Inferior parietal cortex (tissue), 1 donor: ENCODE measurements around the gene NEDD4.
"Not testable (repeated sequence)": the region's sequence is repeated elsewhere in the genome, so short reads cannot be mapped to it uniquely, and the experiment has no call there.

ENCODE experiments used
- DNase-seq: peaks from one replicate; pipeline ENCODE4 v3.0.0-alpha.2; 2016; ENCODE audit errors: extremely low spot score

NEDD4 gene

GRCh38 chr15:55829826-55830225 is 163.6 kb downstream of the NEDD4 start:
- DNase-seq, result no peak

DNA sequence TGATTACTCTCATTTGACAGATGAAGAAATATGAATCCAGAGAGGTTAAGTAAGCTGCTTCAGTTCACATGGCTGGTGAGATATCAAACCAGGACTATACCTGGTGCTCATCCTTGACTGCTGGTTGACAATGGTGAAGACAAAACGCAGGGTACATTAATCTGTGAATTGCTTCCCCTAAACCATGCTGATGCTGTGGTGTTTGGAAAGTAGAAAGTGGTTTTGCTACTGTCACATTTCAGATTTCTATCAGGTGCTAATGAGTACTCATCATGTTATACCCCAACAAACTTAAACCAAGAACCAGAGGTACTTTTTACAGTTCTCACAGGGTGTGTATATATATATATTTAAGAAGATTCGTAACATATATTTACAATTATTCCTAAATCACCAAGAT is 165.5 kb downstream of the NEDD4 start:
- no peak for DNase-seq

- DNase-seq, result no peak
Measured at GRCh38 chr15:55827204-55827603, 166.2 kb downstream of the NEDD4 start.

- no peak for DNase-seq
Measured at GRCh38 chr15:55824857-55825613, 168.4 kb downstream of the NEDD4 start.

DNA sequence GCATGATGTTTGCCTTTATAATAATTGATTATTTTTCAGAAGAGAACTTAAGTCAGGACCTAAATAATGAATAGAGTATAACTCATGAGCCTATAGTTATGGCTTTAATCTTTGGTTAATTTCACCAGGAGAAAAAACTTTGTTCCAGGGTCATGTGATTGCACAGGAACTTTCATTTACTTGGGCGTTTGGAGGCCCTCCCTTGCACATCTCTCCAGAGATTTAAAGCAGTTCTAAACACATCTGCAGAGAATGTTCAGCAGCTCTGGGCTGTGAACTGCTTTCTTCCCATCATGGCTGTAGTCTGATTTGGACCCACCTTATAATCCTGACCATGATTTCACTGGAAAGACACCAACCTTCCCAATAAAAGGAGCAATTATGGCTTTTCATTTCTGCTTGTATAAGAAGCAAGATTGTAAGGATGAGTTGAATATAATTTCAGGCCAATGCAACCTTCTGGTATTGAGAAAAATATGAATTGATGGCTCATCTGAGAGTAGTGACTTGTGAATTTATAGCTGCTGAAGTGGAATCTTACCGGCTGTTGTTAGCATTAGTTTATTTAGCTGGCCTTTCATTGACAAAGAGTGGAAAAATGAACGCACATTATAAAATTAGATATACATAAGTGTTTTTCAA is 169.6 kb downstream of the NEDD4 start:
- no peak for DNase-seq

GRCh38 chr15:55823191-55823670 is 170.2 kb downstream of the NEDD4 start:
- no peak for DNase-seq

DNA sequence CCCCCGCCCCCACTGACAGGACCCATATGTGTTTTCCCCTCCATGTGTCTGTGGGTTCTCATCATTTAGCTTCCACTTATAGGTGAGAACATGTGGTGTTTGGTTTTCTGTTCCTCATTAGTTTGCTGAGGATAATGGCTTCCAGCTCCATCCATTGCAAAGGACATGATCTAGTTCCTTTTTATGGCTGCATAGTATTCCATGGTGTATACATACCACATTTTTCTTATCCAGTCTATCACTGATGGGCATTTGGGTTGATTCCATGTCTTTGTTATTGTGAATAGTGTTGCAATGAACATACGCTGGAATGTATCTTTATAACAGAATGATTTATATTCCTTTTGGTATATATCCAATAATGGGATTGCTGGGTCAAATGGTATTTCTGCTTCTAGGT is 171.7 kb downstream of the NEDD4 start:
- DNase-seq, result not testable (repeated sequence)

DNA sequence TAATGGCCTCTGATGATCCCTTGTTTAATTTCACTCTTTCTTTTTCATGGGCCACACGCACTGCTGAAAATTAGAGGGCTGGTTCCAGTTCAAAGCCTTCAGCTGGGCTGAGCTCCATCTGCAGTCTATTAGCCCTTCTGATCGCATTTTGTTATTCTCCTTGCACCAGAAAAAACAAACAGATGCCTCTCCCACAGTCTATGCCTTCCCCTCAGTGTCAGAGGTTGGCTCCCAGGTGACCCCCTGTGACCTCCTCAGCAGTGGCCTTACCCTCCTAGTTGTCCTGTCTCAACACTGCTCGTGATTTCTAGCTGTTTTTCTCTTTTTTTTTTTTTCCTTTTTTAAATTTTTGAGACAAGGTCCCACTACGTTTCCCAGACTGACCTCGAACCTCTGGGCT is 173.4 kb downstream of the NEDD4 start:
- DNase-seq, result no peak

DNA sequence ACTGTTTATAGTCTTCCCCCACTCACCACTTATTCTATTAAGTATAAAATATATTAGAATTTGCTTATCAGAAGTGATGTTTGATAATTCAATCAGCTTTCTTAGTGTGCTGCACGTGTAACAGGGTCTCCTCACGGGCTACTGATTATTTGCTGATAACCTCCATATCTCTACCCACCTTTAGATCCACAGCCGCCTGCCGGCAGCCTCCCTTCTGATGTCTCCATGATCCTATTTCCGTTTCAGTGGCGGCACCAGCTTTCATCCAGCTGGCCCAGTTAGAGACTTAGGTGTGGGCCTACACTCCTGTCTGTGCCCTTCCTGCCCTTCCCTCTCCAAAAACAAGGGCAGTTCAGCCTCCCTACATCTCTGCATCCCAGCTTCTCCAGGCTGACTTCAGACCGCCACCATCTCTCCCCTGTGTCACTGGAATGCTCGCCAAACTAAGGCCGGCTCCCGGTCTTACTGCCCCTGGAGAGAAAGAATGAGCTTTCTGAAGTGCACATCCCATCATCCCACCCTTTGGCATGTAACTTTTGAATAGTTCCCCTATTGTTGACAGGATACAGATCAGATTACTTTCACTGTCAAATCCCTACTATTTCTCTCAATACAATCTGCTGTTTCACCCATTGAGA is 173.9 kb downstream of the NEDD4 start:
- DNase-seq, result no peak

- no peak for DNase-seq
Measured at GRCh38 chr15:55816017-55816416, 177.4 kb downstream of the NEDD4 start.

DNA sequence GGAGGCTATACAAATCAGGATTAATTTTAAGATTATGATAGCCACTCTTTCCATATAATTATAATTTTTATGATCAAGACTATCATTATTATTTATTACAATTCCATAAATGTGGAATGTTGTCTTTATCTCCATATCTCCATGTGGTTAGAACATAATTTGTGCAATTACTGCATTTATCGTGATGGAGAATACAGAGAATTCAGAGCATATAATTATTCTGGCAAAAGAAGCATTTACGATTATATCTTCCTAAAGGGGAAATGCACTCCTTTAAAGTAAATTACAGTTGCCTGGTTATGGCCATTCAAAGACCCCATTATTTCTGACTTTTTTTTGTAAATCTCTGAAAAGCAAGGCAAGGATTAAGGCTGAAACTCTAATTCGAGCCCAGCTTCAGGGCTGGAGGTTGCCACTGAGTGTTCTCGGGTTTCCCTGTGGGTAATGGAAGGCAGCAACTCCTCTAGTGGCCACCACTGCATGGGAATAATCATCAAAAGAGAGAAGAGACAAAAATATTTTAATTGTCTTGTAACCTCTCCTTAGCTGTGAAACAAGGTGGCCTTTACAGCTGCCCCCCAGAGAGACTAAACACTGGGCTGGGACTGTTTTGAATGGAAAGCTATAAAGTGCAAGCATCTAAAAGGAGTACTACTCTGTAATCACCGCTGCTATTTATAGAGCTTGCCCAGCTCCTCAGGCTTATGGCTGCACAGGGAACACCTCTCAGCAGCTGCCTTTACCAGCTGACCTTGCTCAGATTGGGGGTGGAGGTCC is 190.6 kb downstream of the NEDD4 start:
- no peak for DNase-seq

DNA sequence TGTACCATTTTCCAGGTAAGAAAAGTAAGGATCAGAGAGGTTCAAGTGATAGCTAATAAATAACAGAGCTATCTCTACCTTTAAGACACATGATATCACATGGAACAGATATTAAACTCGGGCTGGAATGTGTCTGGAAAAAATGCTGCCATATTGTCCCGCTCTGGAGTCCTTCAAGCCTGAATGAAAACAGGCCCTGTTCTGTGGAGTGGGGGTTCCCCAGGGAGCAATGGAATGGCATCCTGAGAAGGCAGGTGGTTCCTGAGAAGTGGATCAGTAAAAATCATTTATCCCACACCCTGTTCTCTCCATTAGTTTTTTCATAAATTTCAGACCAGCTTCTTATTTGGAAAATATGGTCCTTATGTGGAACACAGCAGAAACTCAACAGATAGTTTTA is 193.2 kb downstream of the NEDD4 start:
- DNase-seq, result no peak

GRCh38 chr15:55799291-55800212 is 193.9 kb downstream of the NEDD4 start:
- no peak for DNase-seq

- no peak for DNase-seq
Measured at GRCh38 chr15:55796321-55796965, 197.0 kb downstream of the NEDD4 start.

DNA sequence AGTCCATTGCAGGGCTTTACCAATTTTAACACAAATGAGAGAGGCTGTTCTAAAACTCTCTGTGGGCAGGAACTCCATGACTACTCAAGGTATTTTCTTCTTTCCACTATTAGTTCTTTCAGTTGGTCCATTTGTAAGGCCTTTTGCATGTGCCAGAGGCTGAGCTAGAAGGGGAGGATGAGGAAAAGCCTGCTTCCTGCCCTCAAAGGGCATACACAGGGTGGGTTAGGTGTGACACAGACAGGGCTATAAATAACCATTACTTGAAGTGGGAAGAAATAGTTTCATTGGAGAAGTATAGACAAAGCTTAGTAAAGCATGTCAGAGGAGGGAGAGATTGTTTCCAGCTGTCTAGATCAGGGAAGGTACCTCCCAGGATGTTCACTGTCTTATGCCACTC is 198.4 kb downstream of the NEDD4 start:
- no peak for DNase-seq

- DNase-seq, result no peak
Measured at GRCh38 chr15:55791551-55792400, 201.6 kb downstream of the NEDD4 start.

DNA sequence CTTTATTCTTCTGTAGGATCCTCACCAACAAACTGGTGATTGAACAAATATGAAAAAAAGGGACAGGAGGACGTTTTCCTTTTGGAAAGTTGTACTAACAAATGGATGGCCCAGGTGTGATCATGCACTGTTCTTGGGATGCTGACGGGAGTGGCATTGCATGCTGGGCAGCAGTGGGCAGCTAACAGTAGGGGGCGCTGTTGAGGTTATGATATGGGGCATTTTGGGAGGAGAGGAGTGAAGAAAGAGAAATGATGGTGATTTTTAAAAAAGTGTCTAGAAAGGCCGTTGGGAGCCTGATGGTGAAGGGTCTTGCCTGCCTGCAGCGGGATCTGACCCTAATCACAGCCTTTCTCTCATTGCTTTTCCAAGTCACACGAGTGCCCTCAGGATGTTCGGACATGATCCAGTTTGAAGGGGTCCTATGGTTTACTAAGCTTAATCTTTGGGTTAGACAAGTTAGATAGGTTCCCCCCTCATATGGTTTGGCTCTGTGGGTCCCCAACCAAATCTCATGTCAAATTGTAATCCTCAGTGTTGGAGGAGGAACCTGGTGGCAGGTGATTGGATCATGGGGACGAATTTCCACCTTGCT is 204.2 kb downstream of the NEDD4 start:
- DNase-seq, result no peak

GRCh38 chr15:55786341-55786740 is 207.1 kb downstream of the NEDD4 start:
- no peak for DNase-seq

- not testable (repeated sequence) for DNase-seq
Measured at GRCh38 chr15:55785593-55785992, 207.8 kb downstream of the NEDD4 start.
